Upper lobe of left lung (tissue), 6 donors: ENCODE measurements around the gene LRRC14B. TPM values are rescaled to one million over a fixed set of nuclear protein-coding genes. Genes with fewer than 3 reads are reported as not detected.

Source experiments
- ATAC-seq, 2 donors: fragments of 200-7000 bp; cut with Tn5 transposase; one replicate each; pipeline ENCODE4 v1.9.1; 2022; ENCODE audit warnings: mild to moderate bottlenecking in 2 of 2, moderate library complexity in 2 of 2; ENCODE audit not compliant: low FRiP score in 2 of 2
- DNase-seq, 2 donors: peaks; one replicate each; pipeline ENCODE4 v3.0.0-alpha.2; 2019 to 2020
- H3K27ac ChIP-seq, 4 donors: fragments of 200-600 bp; sonication (generic); one replicate each; pipeline ENCODE4 v1.5.1; 2016 to 2019
- H3K27me3 ChIP-seq, 4 donors: fragments of 200-600 bp; sonication (generic); one replicate each; pipeline ENCODE4 v1.5.1; 2017 to 2019
- H3K36me3 ChIP-seq, 4 donors: fragments of 200-600 bp; sonication (generic); one replicate each; pipeline ENCODE4 v1.5.1; 2016 to 2019
- H3K4me1 ChIP-seq, 4 donors: fragments of 200-600 bp; sonication (generic); one replicate each; pipeline ENCODE4 v1.5.1; 2018 to 2019
- H3K4me3 ChIP-seq, 4 donors: fragments of 200-600 bp; sonication (generic); one replicate each; pipeline ENCODE4 v1.5.1; 2017 to 2019; ENCODE audit warnings: mild to moderate bottlenecking in 2 of 4, moderate library complexity in 1 of 4
- H3K9me3 ChIP-seq, 4 donors: fragments of 200-600 bp; sonication (generic); one replicate each; pipeline ENCODE4 v1.5.1; 2018 to 2019
- EP300 ChIP-seq, 4 donors: sonication (generic); formaldehyde crosslinking; IDR thresholded peaks; one replicate each; pipeline ENCODE4 v1.5.1; 2017; ENCODE audit warnings: antibody characterized with exemption in 4 of 4, control low read depth in 2 of 4
- POLR2A ChIP-seq, 4 donors: fragments of 450-650 bp; IDR thresholded peaks; one replicate each; pipeline ENCODE4 v1.5.1; 2016 to 2017; ENCODE audit warnings: antibody characterized with exemption in 4 of 4, mild to moderate bottlenecking in 2 of 4
- POLR2AphosphoS5 ChIP-seq, 2 donors: sonication (generic); formaldehyde crosslinking; IDR thresholded peaks; one replicate each; pipeline ENCODE4 v1.5.1; 2017; ENCODE audit warnings: antibody characterized with exemption in 2 of 2
- WGBS, 2 donors: methylation state at CpG; one replicate each; pipeline ENCODE4 v1.1.5; 2017 to 2018; 5-methylcytosine and 5-hydroxymethylcytosine counted together
- total RNA-seq, 6 donors: library from RNA; depleted of rRNA in 4 of 6; stranded (reverse); fragments of >200 nt in 4 of 6; gene quantifications; one replicate each; pipeline versions ENCODE4 v1.1.0 to v1.2.1, GENCODE V29; 2016 to 2021
- TF ChIP-seq, protein P1 (sequence below), 6 experiments: fragments of 450-650 bp in 4 of 6; fragments of 200-600 bp in 2 of 6; sonication (generic) in 2 of 6; IDR thresholded peaks; one replicate each; pipeline ENCODE4 v1.5.1; 2016 to 2019; ENCODE audit warnings: antibody characterized with exemption in 6 of 6
- donor health status: DM: no; HTN: no; CAD: no; lungs with moderate emphysema.
- donor health status: DM: no; HTN: yes; CAD: no; lungs with severe emphysema.

LRRC14B gene
- total RNA-seq, 6 donors from 2014 or later: not detected

DNA sequence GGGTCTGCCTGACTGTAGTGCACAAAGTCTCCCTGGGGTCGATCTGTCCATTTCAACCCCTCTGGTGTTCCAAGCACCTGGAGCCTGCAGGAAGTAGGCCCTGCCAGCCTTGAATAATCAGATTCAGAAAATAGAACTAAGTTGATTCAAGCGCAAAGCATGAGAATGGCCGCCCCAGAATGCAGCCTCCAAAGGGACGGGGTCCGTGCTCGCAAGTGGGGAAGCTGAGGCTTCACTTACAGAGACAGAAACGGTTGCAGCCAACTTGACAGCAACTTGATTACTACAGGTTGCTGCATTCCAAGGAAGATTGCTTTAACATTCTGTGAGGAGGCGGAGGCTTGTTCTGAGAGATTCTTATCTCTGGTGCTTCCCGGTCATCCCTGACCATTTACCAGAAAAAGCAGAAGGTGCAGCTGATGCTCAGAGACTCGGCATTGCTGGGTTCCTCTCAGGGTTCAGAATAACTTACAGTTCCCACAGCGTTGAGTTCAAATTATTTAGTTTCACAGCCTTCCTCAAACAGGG, 14.9 kb upstream of the LRRC14B start:
- Histone ChIP-seq H3K4me3 (no peak overlapping the region), H3K27ac (no peak overlapping the region), H3K4me1 (no peaks in the 10 kb centered on the region), H3K27me3 (no peaks in the 10 kb centered on the region), H3K9me3 (no peaks in the 10 kb centered on the region), H3K36me3 (no peaks in the 10 kb centered on the region)
- DNase-seq: no peak
- 72 to 78% methylated on average over 11 of the region's 11 CpGs for WGBS, 2 donors
- no peak for TF ChIP-seq POLR2AphosphoS5 (IDR thresholded peaks at IDR 0.05)
- TF ChIP-seq EP300 (IDR thresholded peaks at IDR 0.05): no peak
- TF ChIP-seq, protein P1, sequence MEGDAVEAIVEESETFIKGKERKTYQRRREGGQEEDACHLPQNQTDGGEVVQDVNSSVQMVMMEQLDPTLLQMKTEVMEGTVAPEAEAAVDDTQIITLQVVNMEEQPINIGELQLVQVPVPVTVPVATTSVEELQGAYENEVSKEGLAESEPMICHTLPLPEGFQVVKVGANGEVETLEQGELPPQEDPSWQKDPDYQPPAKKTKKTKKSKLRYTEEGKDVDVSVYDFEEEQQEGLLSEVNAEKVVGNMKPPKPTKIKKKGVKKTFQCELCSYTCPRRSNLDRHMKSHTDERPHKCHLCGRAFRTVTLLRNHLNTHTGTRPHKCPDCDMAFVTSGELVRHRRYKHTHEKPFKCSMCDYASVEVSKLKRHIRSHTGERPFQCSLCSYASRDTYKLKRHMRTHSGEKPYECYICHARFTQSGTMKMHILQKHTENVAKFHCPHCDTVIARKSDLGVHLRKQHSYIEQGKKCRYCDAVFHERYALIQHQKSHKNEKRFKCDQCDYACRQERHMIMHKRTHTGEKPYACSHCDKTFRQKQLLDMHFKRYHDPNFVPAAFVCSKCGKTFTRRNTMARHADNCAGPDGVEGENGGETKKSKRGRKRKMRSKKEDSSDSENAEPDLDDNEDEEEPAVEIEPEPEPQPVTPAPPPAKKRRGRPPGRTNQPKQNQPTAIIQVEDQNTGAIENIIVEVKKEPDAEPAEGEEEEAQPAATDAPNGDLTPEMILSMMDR (IDR thresholded peaks at IDR 0.05): no peak
- TF ChIP-seq POLR2A (IDR thresholded peaks at IDR 0.05): no peak
- ATAC-seq: no peak

DNA sequence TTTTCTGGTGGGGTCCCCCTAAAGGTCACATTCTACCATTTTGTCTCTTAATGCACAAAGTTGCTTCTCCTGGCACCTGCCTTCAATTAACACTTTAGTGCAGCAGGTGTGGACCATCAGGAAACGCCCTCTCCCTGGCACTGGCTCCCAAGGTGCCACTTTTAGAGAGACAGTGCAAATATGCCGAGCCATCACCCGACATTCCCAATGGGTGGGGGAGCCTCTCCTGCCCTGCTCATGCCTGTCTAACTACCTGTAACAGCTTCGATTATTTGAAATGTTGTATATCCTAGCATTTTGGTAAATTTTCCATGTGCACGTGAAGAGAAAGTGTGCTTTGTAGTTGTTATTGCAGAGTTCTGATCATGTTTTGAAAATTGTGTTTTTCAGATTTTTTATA, 13.2 kb upstream of the LRRC14B start:
- 78 to 80% methylated on average over 5 of the region's 5 CpGs for WGBS, 2 donors
- Histone ChIP-seq H3K36me3 (no peaks in the 10 kb centered on the region), H3K27ac (no peak overlapping the region), H3K4me1 (no peaks in the 10 kb centered on the region), H3K4me3 (no peak overlapping the region), H3K9me3 (no peaks in the 10 kb centered on the region), H3K27me3 (no peaks in the 10 kb centered on the region)
- no peak for TF ChIP-seq POLR2A (IDR thresholded peaks at IDR 0.05)
- no peak for TF ChIP-seq POLR2AphosphoS5 (IDR thresholded peaks at IDR 0.05)
- TF ChIP-seq EP300 (IDR thresholded peaks at IDR 0.05): no peak
- TF ChIP-seq, protein P1 (IDR thresholded peaks at IDR 0.05): no peak
- DNase-seq (no peak), ATAC-seq (no peak)

DNA sequence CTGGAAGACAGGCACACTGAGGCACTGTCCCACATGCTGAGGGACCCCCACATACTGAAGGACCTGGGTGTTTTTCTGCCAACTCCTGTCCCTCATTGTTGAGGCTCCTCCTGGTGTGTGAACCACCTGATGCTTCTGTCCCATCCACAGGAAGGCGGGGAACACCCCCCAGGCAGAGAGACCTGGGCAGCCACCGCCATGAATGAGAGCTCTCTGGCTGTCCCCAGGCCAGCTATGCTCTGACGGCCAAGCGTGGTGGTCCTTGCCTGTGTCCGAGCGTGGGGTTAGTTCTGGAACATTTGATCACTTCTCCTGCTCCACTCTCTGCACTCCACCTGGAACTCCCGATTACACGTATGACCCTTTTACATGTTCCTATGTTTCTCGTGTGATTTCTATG, 11.9 kb upstream of the LRRC14B start:
- Histone ChIP-seq H3K36me3 (no peaks in the 10 kb centered on the region), H3K27ac (no peak overlapping the region), H3K9me3 (no peaks in the 10 kb centered on the region), H3K4me3 (no peak overlapping the region), H3K27me3 (no peaks in the 10 kb centered on the region), H3K4me1 (no peaks in the 10 kb centered on the region)
- peak in 1 of 2 donors; percentile 36 for DNase-seq
- no peak for ATAC-seq
- WGBS, 2 donors: 89 to 90% methylated on average over 9 of the region's 9 CpGs
- TF ChIP-seq, protein P1 (IDR thresholded peaks at IDR 0.05): no peak
- no peak for TF ChIP-seq POLR2A (IDR thresholded peaks at IDR 0.05)
- TF ChIP-seq EP300 (IDR thresholded peaks at IDR 0.05): no peak
- TF ChIP-seq POLR2AphosphoS5 (IDR thresholded peaks at IDR 0.05): no peak

DNA sequence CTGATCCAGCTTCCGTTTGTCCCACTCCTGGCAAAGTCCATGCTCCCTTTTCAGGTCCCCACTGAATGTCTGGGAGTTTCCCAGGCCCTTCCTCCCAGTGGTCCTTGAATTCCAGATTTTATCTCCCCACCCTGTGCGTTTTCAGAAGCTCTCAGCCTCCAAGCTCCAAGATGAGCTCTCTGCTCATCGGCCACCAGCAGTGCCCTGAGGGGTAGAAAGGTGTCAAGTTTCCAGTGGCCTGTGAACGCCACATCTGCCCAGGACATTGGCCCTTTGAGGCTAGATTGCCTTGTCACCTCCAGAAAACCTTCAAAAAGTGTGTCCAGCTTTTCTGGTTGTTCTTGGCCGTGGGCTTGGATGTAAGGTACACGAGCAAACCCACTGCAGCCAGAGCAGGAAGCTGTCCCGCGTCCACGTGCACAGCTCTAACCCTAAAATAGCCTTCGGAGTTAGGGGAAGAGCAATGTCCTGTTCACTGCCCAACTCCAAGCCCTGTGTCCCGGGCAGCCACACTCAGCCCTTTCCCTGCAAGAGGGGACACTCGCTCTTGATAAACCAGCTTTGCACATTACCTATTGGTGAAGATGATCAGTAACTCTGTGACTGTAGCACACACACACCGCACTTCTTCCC, 10.9 kb upstream of the LRRC14B start:
- Histone ChIP-seq H3K9me3 (no peaks in the 10 kb centered on the region), H3K27ac (no peak overlapping the region), H3K36me3 (no peaks in the 10 kb centered on the region), H3K4me1 (no peaks in the 10 kb centered on the region), H3K27me3 (no peaks in the 10 kb centered on the region), H3K4me3 (no peak overlapping the region)
- ATAC-seq (no peak), DNase-seq (peak in 1 of 2 donors; percentile 1)
- TF ChIP-seq POLR2AphosphoS5 (IDR thresholded peaks at IDR 0.05) (no peak), POLR2A (IDR thresholded peaks at IDR 0.05) (no peak), EP300 (IDR thresholded peaks at IDR 0.05) (no peak)
- TF ChIP-seq, protein P1 (IDR thresholded peaks at IDR 0.05): no peak
- 74 to 90% methylated on average over 9 to 13 of the region's 13 CpGs for WGBS, 2 donors

DNA sequence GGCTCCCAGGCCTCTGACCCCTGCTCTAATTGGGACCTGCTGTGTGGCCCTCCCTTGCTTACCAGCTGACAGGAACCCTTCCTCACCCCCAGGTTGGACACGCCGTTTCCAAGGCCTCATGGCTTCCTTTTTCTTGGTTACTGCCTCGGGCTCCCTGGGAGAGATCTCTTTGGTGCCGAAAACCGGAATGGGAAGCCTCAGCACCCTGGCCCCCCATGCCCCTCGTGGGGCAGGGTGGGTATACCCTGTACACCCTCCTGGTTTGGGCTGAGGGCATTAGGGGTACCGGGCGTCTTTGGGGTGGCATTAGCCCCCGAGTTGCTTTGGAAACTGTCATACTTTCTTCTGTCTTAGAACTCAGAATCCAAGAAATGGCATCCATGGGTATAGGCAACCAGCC, 10.1 kb upstream of the LRRC14B start:
- no peaks in the 10 kb centered on the region for H3K4me1 ChIP-seq
- ATAC-seq (no peak), DNase-seq (no peak)
- H3K27me3 ChIP-seq: no peaks in the 10 kb centered on the region
- H3K9me3 ChIP-seq: no peaks in the 10 kb centered on the region
- H3K27ac ChIP-seq: no peak overlapping the region
- TF ChIP-seq POLR2AphosphoS5 (IDR thresholded peaks at IDR 0.05) (no peak), POLR2A (IDR thresholded peaks at IDR 0.05) (no peak)
- TF ChIP-seq, protein P1 (IDR thresholded peaks at IDR 0.05): no peak
- 96 to 97% methylated on average over 4 to 9 of the region's 9 CpGs for WGBS, 2 donors
- H3K4me3 ChIP-seq: no peak overlapping the region
- no peaks in the 10 kb centered on the region for H3K36me3 ChIP-seq
